ENCODE results near the gene PIP5KL1. TPM values are rescaled to one million over a fixed set of nuclear protein-coding genes. Genes with fewer than 3 reads are reported as not detected.

Gene PIP5KL1
- polyA plus RNA-seq, 1 donor from 2014 or later, result 3.4 TPM

DNA sequence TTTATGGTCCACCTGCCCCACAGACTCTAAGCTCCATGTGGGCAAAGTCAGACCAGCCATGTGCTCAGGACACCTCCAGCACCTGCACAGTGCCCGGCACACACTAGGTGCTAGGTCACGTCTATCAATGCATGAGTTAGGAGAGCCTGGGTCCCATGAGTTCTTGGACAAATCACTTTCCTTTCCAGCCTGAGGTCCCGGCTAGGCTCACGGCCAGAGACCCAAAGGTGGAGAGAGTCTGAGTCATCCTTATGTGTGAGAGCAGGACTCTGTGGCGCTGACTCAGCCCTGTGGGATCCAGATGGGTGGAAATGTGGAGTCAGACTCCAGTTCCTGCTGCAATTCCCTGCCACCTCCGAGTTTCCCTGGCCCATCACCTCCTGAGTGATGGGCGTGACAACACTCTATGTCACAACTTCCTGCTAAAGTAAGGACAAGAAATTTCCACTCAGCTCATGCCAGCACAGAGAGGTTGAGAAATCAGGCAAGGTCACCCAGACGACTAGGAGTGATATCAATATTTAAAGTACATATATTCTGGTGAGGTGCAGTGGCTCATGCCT is 11.2 kb downstream of the PIP5KL1 start:
- H4K20me1 ChIP-seq (ENCODE audit: insufficient read depth), result no peaks in the 10 kb centered on the region
- H3K4me3 ChIP-seq (ENCODE audit: low read length), result no peak overlapping the region
- no peak overlapping the region for H3K4me2 ChIP-seq (ENCODE audit: low read length)
- H3K9me2 ChIP-seq (ENCODE audit: insufficient read depth, low read length), result no peaks in the 10 kb centered on the region
- no peaks in the 10 kb centered on the region for H3K79me2 ChIP-seq (replicated peaks; ENCODE audit: insufficient read depth, low read length)
- TF ChIP-seq EP300 (conservative IDR thresholded peaks at IDR 0.05; ENCODE audit: poor library complexity, severe bottlenecking) (no peak), TAF1 (IDR thresholded peaks at IDR 0.05; ENCODE audit: low read depth) (no peak), SMC3 (conservative IDR thresholded peaks at IDR 0.05; ENCODE audit: poor library complexity) (no peak), EZH2 (IDR thresholded peaks at IDR 0.05; ENCODE audit: borderline replicate concordance, insufficient read depth, low read length, poor library complexity, severe bottlenecking) (no peak)
- no peak overlapping the region for H3K27ac ChIP-seq (ENCODE audit: low read length)
- no peak overlapping the region for H3K9ac ChIP-seq (ENCODE audit: low read length)
- H2AFZ ChIP-seq (ENCODE audit: low read depth, low read length), result no peak overlapping the region
- no peaks in the 10 kb centered on the region for H3K9me3 ChIP-seq (ENCODE audit: low read length)
- H3K27me3 ChIP-seq (ENCODE audit: insufficient read depth, low read depth, low read length), result no peaks in the 10 kb centered on the region
- H3F3A ChIP-seq (ENCODE audit: insufficient read depth, low read length, poor library complexity, severe bottlenecking), result no peaks in the 10 kb centered on the region
- H3K36me3 ChIP-seq (ENCODE audit: insufficient read depth, low read length), result no peaks in the 10 kb centered on the region

DNA sequence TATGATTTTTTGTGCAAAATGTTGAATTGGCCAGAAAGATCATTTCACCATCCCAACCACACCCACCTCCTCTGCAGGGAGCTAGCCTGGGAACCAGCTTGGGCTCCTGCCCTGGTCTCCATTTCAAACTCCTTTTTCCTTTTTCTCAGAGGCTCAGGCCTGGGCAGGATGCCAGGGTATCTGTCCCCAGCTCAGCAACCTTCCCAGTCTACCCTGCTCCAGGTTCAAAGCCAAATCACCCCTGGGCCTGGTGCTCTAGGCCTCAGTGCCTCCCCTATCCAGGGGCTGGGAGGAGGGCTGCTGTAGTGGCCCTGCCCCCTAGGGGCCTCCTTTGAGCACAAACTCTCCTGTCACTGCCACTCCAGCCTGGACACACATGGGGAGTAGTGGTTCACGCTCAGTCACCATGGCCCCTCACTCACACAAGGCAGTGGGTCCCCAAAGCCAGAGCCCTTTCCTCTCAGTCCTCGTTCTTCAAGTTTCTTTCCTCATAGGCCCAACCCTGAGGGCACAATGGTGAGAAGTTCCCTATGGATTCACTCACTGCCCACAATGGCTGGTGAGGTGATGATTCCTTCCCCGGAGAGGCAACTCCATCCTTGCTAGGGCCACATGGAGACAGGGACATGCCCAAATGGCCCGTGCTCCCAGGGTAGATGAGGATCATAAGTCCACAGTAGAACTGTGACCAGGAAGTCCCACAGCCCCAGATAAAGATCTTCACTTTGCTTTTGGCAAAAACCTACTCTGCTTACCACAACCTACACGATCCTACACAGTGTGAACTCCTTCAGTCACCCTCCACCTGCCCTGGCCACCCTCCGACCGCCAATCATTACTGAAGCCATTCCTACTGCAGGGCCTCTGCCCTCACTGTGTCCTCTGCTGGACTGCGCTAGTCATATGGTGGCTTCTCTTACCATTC is 12.1 kb downstream of the PIP5KL1 start:
- H3K4me2 ChIP-seq (ENCODE audit: low read length), result no peak overlapping the region
- H3K9me2 ChIP-seq (ENCODE audit: insufficient read depth, low read length), result no peaks in the 10 kb centered on the region
- no peak overlapping the region for H3K4me3 ChIP-seq (ENCODE audit: low read length)
- H3F3A ChIP-seq (ENCODE audit: insufficient read depth, low read length, poor library complexity, severe bottlenecking), result no peaks in the 10 kb centered on the region
- H3K9ac ChIP-seq (ENCODE audit: low read length), result no peak overlapping the region
- no peaks in the 10 kb centered on the region for H3K79me2 ChIP-seq (replicated peaks; ENCODE audit: insufficient read depth, low read length)
- no peaks in the 10 kb centered on the region for H3K27me3 ChIP-seq (ENCODE audit: insufficient read depth, low read depth, low read length)
- H4K20me1 ChIP-seq (ENCODE audit: insufficient read depth), result no peaks in the 10 kb centered on the region
- H3K27ac ChIP-seq (ENCODE audit: low read length), result no peak overlapping the region
- no peaks in the 10 kb centered on the region for H3K36me3 ChIP-seq (ENCODE audit: insufficient read depth, low read length)
- no peak overlapping the region for H2AFZ ChIP-seq (ENCODE audit: low read depth, low read length)
- TF ChIP-seq POLR2AphosphoS5 (IDR thresholded peaks at IDR 0.05) (no peak), RAD21 (conservative IDR thresholded peaks at IDR 0.05) (no peak), EP300 (conservative IDR thresholded peaks at IDR 0.05; ENCODE audit: poor library complexity, severe bottlenecking) (no peak), EZH2 (IDR thresholded peaks at IDR 0.05; ENCODE audit: borderline replicate concordance, insufficient read depth, low read length, poor library complexity, severe bottlenecking) (no peak), TAF1 (IDR thresholded peaks at IDR 0.05; ENCODE audit: low read depth) (no peak), MXI1 (conservative IDR thresholded peaks at IDR 0.05; ENCODE audit: poor library complexity, severe bottlenecking) (no peak), SMC3 (conservative IDR thresholded peaks at IDR 0.05; ENCODE audit: poor library complexity) (no peak)
- TF ChIP-seq, protein P1, sequence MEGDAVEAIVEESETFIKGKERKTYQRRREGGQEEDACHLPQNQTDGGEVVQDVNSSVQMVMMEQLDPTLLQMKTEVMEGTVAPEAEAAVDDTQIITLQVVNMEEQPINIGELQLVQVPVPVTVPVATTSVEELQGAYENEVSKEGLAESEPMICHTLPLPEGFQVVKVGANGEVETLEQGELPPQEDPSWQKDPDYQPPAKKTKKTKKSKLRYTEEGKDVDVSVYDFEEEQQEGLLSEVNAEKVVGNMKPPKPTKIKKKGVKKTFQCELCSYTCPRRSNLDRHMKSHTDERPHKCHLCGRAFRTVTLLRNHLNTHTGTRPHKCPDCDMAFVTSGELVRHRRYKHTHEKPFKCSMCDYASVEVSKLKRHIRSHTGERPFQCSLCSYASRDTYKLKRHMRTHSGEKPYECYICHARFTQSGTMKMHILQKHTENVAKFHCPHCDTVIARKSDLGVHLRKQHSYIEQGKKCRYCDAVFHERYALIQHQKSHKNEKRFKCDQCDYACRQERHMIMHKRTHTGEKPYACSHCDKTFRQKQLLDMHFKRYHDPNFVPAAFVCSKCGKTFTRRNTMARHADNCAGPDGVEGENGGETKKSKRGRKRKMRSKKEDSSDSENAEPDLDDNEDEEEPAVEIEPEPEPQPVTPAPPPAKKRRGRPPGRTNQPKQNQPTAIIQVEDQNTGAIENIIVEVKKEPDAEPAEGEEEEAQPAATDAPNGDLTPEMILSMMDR (IDR thresholded peaks at IDR 0.05; ENCODE audit: poor library complexity, severe bottlenecking), result no peak
- TF ChIP-seq, protein P2, sequence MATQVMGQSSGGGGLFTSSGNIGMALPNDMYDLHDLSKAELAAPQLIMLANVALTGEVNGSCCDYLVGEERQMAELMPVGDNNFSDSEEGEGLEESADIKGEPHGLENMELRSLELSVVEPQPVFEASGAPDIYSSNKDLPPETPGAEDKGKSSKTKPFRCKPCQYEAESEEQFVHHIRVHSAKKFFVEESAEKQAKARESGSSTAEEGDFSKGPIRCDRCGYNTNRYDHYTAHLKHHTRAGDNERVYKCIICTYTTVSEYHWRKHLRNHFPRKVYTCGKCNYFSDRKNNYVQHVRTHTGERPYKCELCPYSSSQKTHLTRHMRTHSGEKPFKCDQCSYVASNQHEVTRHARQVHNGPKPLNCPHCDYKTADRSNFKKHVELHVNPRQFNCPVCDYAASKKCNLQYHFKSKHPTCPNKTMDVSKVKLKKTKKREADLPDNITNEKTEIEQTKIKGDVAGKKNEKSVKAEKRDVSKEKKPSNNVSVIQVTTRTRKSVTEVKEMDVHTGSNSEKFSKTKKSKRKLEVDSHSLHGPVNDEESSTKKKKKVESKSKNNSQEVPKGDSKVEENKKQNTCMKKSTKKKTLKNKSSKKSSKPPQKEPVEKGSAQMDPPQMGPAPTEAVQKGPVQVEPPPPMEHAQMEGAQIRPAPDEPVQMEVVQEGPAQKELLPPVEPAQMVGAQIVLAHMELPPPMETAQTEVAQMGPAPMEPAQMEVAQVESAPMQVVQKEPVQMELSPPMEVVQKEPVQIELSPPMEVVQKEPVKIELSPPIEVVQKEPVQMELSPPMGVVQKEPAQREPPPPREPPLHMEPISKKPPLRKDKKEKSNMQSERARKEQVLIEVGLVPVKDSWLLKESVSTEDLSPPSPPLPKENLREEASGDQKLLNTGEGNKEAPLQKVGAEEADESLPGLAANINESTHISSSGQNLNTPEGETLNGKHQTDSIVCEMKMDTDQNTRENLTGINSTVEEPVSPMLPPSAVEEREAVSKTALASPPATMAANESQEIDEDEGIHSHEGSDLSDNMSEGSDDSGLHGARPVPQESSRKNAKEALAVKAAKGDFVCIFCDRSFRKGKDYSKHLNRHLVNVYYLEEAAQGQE (IDR thresholded peaks at IDR 0.05; ENCODE audit: borderline replicate concordance), result no peak
- no peaks in the 10 kb centered on the region for H3K9me3 ChIP-seq (ENCODE audit: low read length)

All from neural cell (in vitro differentiated cells).